Kidney epithelial cell (primary cell): ENCODE data around the gene PHLPP1. TPM values are rescaled to one million over a fixed set of nuclear protein-coding genes. Genes with fewer than 3 reads are reported as not detected.

Experiments used
- DNase-seq: peaks from one replicate; pipeline ENCODE4 v3.0.0-alpha.2; 2010; ENCODE audit warnings: low read depth
- H3K27me3 ChIP-seq: 2 replicates; pipeline ENCODE4 v1.6.0; 2011; ENCODE audit warnings: low read length; ENCODE audit not compliant: control insufficient read depth, insufficient read depth
- H3K36me3 ChIP-seq: 2 replicates; pipeline ENCODE4 v1.5.1; 2011; ENCODE audit warnings: low read length; ENCODE audit not compliant: control insufficient read depth, insufficient read depth
- H3K4me3 ChIP-seq: 2 replicates; pipeline ENCODE4 v1.5.1; 2011; ENCODE audit warnings: low read depth, mild to moderate bottlenecking, control low read depth, low read length
- total RNA-seq: library from RNA; depleted of rRNA; stranded (reverse); fragments of >200 nt; gene quantifications from 2 replicates; pipeline ENCODE4 v1.2.3, GENCODE V29; 2015
- TF ChIP-seq, protein P1 (sequence below): IDR thresholded peaks from 2 replicates; pipeline ENCODE4 v1.5.1; 2011; ENCODE audit warnings: mild to moderate bottlenecking, moderate library complexity, low read length, control low read depth, inconsistent platforms; ENCODE audit not compliant: insufficient read depth, poor library complexity, severe bottlenecking

PHLPP1 gene
- total RNA-seq, 1 donor from 2014 or later, result 4.4 TPM

DNA sequence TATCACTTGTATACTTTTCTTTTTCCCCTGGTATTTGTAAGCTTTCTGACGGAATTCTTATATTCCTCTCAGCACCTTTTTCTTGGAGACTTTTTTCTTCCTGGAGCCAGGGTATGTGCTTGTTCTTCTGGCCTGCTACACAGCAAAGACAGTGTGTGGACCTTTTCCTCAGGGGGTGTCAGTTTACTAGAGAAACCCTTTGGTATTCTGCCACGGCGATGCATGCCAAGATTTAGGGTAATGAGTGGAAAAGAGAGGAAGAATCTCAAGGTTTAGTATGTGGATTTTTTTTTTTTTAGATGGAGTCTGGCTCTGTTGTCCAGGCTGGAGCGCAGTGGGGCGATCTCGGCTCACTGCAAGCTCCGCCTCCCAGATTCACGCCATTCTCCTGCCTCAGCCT is 152.2 kb downstream of the PHLPP1 start:
- TF ChIP-seq, protein P1, sequence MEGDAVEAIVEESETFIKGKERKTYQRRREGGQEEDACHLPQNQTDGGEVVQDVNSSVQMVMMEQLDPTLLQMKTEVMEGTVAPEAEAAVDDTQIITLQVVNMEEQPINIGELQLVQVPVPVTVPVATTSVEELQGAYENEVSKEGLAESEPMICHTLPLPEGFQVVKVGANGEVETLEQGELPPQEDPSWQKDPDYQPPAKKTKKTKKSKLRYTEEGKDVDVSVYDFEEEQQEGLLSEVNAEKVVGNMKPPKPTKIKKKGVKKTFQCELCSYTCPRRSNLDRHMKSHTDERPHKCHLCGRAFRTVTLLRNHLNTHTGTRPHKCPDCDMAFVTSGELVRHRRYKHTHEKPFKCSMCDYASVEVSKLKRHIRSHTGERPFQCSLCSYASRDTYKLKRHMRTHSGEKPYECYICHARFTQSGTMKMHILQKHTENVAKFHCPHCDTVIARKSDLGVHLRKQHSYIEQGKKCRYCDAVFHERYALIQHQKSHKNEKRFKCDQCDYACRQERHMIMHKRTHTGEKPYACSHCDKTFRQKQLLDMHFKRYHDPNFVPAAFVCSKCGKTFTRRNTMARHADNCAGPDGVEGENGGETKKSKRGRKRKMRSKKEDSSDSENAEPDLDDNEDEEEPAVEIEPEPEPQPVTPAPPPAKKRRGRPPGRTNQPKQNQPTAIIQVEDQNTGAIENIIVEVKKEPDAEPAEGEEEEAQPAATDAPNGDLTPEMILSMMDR, result no peak
- Histone ChIP-seq H3K4me3 (no peak overlapping the region), H3K27me3 (no peaks in the 10 kb centered on the region), H3K36me3 (no peaks in the 10 kb centered on the region)
- DNase-seq, result no peak

DNA sequence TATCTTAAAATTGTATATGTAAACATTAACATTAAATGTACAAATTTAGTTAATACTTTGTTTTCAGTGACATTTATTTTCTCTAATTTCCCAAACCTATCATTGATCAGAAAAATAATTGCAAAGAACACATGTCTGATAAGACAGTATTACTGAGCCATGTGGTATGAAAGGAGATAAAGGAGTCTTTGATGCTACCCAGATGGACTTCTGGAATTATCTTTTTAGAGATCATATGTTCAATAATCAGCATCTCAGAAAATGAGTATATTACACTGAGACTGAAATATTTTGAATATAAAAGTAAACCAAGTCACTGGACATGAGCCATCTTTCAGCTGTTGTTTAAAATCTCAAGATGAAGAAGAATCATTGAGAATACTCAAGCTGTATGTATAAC is 153.3 kb downstream of the PHLPP1 start:
- H3K4me3 ChIP-seq, result no peak overlapping the region
- DNase-seq, result no peak
- H3K27me3 ChIP-seq, result no peaks in the 10 kb centered on the region
- no peaks in the 10 kb centered on the region for H3K36me3 ChIP-seq
- TF ChIP-seq, protein P1, result no peak

DNA sequence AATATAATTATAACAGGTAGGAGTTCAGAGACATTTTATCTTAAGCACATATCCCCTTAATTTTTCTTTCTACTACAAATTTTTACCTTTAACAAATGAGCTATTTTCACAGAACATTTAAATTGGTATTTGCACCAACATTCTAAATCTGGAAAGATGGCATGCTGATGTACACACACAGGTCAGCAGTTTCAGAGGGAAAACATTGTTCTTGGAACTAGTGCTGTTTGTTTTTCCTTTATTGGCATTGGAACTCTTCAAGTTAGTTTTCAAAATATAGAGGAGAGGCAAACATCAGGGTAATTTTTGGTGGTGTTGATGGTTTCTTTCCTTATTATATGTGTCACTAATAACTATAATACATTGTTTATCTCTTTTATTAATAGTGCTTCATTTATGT is 155.3 kb downstream of the PHLPP1 start:
- DNase-seq, result no peak
- no peaks in the 10 kb centered on the region for H3K36me3 ChIP-seq
- TF ChIP-seq, protein P1, result no peak
- no peaks in the 10 kb centered on the region for H3K27me3 ChIP-seq
- no peak overlapping the region for H3K4me3 ChIP-seq

DNA sequence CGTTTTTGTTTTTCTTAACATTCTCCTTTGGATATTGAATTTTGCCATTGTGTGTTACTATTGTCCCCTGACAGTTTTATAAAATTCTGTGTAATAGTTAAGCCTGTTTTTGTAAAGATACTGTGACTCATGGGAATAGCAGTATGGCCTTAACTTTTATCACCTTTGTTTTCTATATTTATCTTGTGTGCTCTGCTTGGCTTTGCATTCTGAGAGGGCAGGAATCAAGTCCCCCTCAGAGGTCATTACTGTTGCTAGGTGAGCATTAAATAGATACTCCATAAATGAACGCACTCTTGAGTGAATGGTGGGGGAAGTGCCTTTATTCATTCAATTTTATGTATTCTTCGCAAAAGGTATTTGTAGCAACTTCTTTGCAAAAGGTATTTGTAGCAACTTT is 160.0 kb downstream of the PHLPP1 start:
- Histone ChIP-seq H3K27me3 (no peaks in the 10 kb centered on the region), H3K36me3 (no peaks in the 10 kb centered on the region), H3K4me3 (no peak overlapping the region)
- DNase-seq, result no peak
- TF ChIP-seq, protein P1, result no peak

DNA sequence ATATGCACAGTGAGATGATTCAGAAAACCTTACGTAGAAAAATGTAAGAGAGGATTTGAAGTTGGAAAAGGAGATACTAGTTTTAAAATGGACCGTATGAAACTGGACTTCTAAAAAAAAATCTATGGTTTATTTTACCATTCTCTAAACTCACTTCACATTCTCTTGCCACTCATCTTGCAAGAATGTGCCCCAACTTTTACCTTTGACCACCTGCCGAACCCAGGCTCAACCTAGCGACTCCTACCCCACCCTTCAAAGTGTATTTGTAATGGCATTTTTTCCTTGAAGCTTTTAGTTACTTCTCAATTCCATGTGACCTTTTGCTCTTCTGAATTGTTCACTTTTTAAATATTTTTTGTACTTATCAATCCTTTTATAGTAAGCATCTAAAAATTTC is 160.8 kb downstream of the PHLPP1 start:
- Histone ChIP-seq H3K4me3 (no peak overlapping the region), H3K27me3 (no peaks in the 10 kb centered on the region), H3K36me3 (no peaks in the 10 kb centered on the region)
- TF ChIP-seq, protein P1, result no peak
- DNase-seq, result no peak

DNA sequence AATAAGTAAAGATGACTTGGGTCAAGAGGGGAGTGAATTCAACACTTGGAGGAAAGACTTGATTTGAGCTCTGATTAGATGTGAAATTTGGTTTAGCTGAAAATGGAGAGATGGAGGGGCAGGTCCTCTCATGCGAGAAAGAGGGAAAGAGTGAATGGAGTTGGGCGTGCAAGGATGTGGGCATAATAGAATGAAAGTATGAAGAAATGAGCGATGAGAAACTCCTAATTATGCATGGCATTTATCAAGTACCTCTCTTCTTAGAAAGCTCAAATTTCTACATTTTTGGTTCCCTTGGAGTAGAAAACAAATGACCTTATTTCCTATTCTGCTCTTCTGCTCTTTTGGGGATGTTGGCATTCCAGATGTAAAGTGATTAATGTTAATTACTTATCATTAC is 161.5 kb downstream of the PHLPP1 start:
- no peak for DNase-seq
- Histone ChIP-seq H3K4me3 (no peak overlapping the region), H3K27me3 (no peaks in the 10 kb centered on the region), H3K36me3 (no peaks in the 10 kb centered on the region)
- TF ChIP-seq, protein P1, result no peak
